Liver (tissue), 9 donors: ENCODE data around the gene NACAD. TPM values are rescaled to one million over a fixed set of nuclear protein-coding genes. Genes with fewer than 3 reads are reported as not detected.

ENCODE experiments used
- DNase-seq: peaks from one replicate; pipeline ENCODE4 v3.0.0-alpha.2; 2017; ENCODE audit warnings: low spot score
- H3K27ac ChIP-seq, 2 donors: one replicate each; pipeline ENCODE4 v1.7.0; 2013; ENCODE audit warnings: inconsistent platforms in 2 of 2, low read length in 2 of 2, control low read depth in 1 of 2, low read depth in 1 of 2, mild to moderate bottlenecking in 1 of 2
- H3K27me3 ChIP-seq, 4 donors: one replicate each; pipeline versions ENCODE4 v1.6.1 to v1.7.0; 2013; ENCODE audit warnings: low read length in 3 of 4, inconsistent platforms in 1 of 4, mild to moderate bottlenecking in 1 of 4, moderate library complexity in 1 of 4; ENCODE audit not compliant: control insufficient read depth in 4 of 4, insufficient read depth in 4 of 4
- H3K36me3 ChIP-seq, 4 donors: one replicate each; pipeline versions ENCODE4 v1.6.1 to v1.7.0; 2013; ENCODE audit warnings: low read length in 3 of 4, mild to moderate bottlenecking in 3 of 4, low read depth in 1 of 4, moderate library complexity in 1 of 4; ENCODE audit not compliant: control insufficient read depth in 4 of 4, insufficient read depth in 3 of 4
- H3K4me1 ChIP-seq, 4 donors: one replicate each; pipeline versions ENCODE4 v1.6.1 to v1.7.0; 2013; ENCODE audit warnings: low read length in 3 of 4, mild to moderate bottlenecking in 3 of 4, moderate library complexity in 1 of 4; ENCODE audit not compliant: control insufficient read depth in 4 of 4, insufficient read depth in 4 of 4
- H3K4me3 ChIP-seq, 3 donors: one replicate each; pipeline versions ENCODE4 v1.6.1 to v1.7.0; 2013; ENCODE audit warnings: low read length in 3 of 3, control low read depth in 1 of 3, low read depth in 1 of 3, mild to moderate bottlenecking in 1 of 3
- H3K9ac ChIP-seq, 2 donors: one replicate each; pipeline ENCODE4 v1.7.0; 2013; ENCODE audit warnings: low read length in 2 of 2, mild to moderate bottlenecking in 2 of 2, moderate library complexity in 2 of 2, control low read depth in 1 of 2, low read depth in 1 of 2
- H3K9me3 ChIP-seq, 4 donors: one replicate each; pipeline versions ENCODE4 v1.6.1 to v1.7.0; 2013; ENCODE audit warnings: low read length in 3 of 4; ENCODE audit not compliant: control insufficient read depth in 4 of 4
- EGR1 ChIP-seq, 2 donors: IDR thresholded peaks; 2 replicates each; pipeline ENCODE4 v1.6.1; 2016 to 2018; ENCODE audit warnings: antibody characterized with exemption in 2 of 2, low read depth in 2 of 2
- FOXA1 ChIP-seq: IDR thresholded peaks from 2 replicates; pipeline ENCODE4 v1.6.1; 2016; ENCODE audit warnings: antibody characterized with exemption
- FOXA2 ChIP-seq: IDR thresholded peaks from 2 replicates; pipeline ENCODE4 v1.6.1; 2016; ENCODE audit warnings: antibody characterized with exemption
- GABPA ChIP-seq, 2 donors: IDR thresholded peaks in 1 of 2; conservative IDR thresholded peaks in 1 of 2; 2 replicates each; pipeline ENCODE4 v1.6.1; 2016; ENCODE audit warnings: antibody characterized with exemption in 2 of 2, mild to moderate bottlenecking in 1 of 2, moderate library complexity in 1 of 2
- HNF4A ChIP-seq, 2 donors: conservative IDR thresholded peaks; 2 replicates each; pipeline ENCODE4 v1.6.1; 2016; ENCODE audit warnings: antibody characterized with exemption in 2 of 2, mild to moderate bottlenecking in 2 of 2
- MAX ChIP-seq: IDR thresholded peaks from 2 replicates; pipeline ENCODE4 v1.6.1; 2016; ENCODE audit warnings: antibody characterized with exemption
- NR2F2 ChIP-seq: IDR thresholded peaks from 2 replicates; pipeline ENCODE4 v1.6.1; 2016; ENCODE audit warnings: antibody characterized with exemption
- RAD21 ChIP-seq, 2 donors: IDR thresholded peaks; 2 replicates each; pipeline ENCODE4 v1.6.1; 2016; ENCODE audit warnings: antibody characterized with exemption in 2 of 2, mild to moderate bottlenecking in 2 of 2
- REST ChIP-seq: IDR thresholded peaks from 2 replicates; pipeline ENCODE4 v1.6.1; 2016; ENCODE audit warnings: antibody characterized with exemption, mild to moderate bottlenecking
- RXRA ChIP-seq, 2 donors: IDR thresholded peaks; 2 replicates each; pipeline ENCODE4 v1.6.1; 2017 to 2018; ENCODE audit warnings: antibody characterized with exemption in 2 of 2, mild to moderate bottlenecking in 1 of 2
- SP1 ChIP-seq: IDR thresholded peaks from 2 replicates; pipeline ENCODE4 v1.6.1; 2018; ENCODE audit warnings: antibody characterized with exemption, mild to moderate bottlenecking
- YY1 ChIP-seq: IDR thresholded peaks from 2 replicates; pipeline ENCODE4 v1.6.1; 2016; ENCODE audit warnings: antibody characterized with exemption, mild to moderate bottlenecking
- WGBS: extraction: QIAGEN DNeasy Blood & Tissue Kit; methylation state at CpG from one replicate; pipeline ENCODE4 v1.1.7; 2013; 5-methylcytosine and 5-hydroxymethylcytosine counted together
- polyA plus RNA-seq, 2 donors: library from polyadenylated mRNA; stranded (reverse) in 1 of 2; unstranded in 1 of 2; fragments of 200-250 nt in 1 of 2; fragments of >200 nt in 1 of 2; fragmentation: Nextera tagmentation in 1 of 2; extraction: Ambion mirVana in 1 of 2; gene quantifications; one replicate each; pipeline versions ENCODE4 v1.2.1 to v1.2.3, GENCODE V29; 2013 to 2015
- total RNA-seq, 2 donors: library from RNA; depleted of rRNA; stranded (reverse); fragments of >200 nt; gene quantifications; one replicate each; pipeline ENCODE4 v1.2.3, GENCODE V29; 2014
- donor health status: healthy.
- donor health status: healthy.
- donor health status: healthy.
- donor health status: healthy.
- donor health status: healthy.

Gene NACAD
- total and polyA plus RNA-seq, 4 donors = 0.03 to 0.14 (median 0.09) TPM

- peak; percentile 81 for TF ChIP-seq REST
- peak; percentile 98 for TF ChIP-seq MAX
- TF ChIP-seq RXRA (IDR thresholded peaks at IDR 0.05) = peak; percentile 47 to 67
- TF ChIP-seq YY1 = peak; percentile 98
- peak; percentile 83 to 86 for TF ChIP-seq EGR1 (IDR thresholded peaks at IDR 0.05; ENCODE audit: low read depth in 2 of 2)
- peak; percentile 26 to 50 for TF ChIP-seq RAD21 (IDR thresholded peaks at IDR 0.05)
These were observed 22.8 kb upstream of the NACAD start, which contains the start of gene TBRG4 (continued) for GRCh38 chr7:45111298-45112223.

GRCh38 chr7:45108863-45109262, 20.1 kb upstream of the NACAD start:
- no peak overlapping the region for H3K9ac ChIP-seq
- H3K4me3 ChIP-seq = no peak overlapping the region
- peaks cover 0 to 21% (median 13%) of the 10 kb centered on the region in 4 donors for H3K4me1 ChIP-seq
- no peak for TF ChIP-seq REST
- no peak for TF ChIP-seq RXRA (IDR thresholded peaks at IDR 0.05)
- no peak for TF ChIP-seq SP1
- no peak for TF ChIP-seq FOXA2
- no peaks in the 10 kb centered on the region for H3K27me3 ChIP-seq
- no peak overlapping the region for H3K27ac ChIP-seq
- H3K36me3 ChIP-seq = peaks cover 15 to 49% (median 45%) of the 10 kb centered on the region in 4 donors
- 85% methylated on average over 8 of the region's 8 CpGs for WGBS
- no peaks in the 10 kb centered on the region for H3K9me3 ChIP-seq
- no peak for DNase-seq

GRCh38 chr7:45107356-45107755, 18.6 kb upstream of the NACAD start:
- H3K36me3 ChIP-seq = peaks cover 25 to 64% (median 60%) of the 10 kb centered on the region in 4 donors
- H3K9me3 ChIP-seq = no peaks in the 10 kb centered on the region
- TF ChIP-seq NR2F2 (no peak), FOXA1 (no peak), RXRA (IDR thresholded peaks at IDR 0.05) (no peak), HNF4A (conservative IDR thresholded peaks at IDR 0.05) (no peak), RAD21 (IDR thresholded peaks at IDR 0.05) (no peak), GABPA (IDR thresholded peaks at IDR 0.05 in 1 of 2, conservative IDR thresholded peaks at IDR 0.05 in 1 of 2) (no peak), MAX (no peak)
- no peak overlapping the region for H3K27ac ChIP-seq
- H3K4me3 ChIP-seq = no peak overlapping the region
- peaks cover 0 to 21% (median 12%) of the 10 kb centered on the region in 4 donors for H3K4me1 ChIP-seq
- no peaks in the 10 kb centered on the region for H3K27me3 ChIP-seq
- 81% methylated on average over 3 of the region's 3 CpGs for WGBS
- no peak overlapping the region for H3K9ac ChIP-seq
- DNase-seq = no peak
